Measurements from ENCODE around the gene CSTF1.

Gene CSTF1

DNA sequence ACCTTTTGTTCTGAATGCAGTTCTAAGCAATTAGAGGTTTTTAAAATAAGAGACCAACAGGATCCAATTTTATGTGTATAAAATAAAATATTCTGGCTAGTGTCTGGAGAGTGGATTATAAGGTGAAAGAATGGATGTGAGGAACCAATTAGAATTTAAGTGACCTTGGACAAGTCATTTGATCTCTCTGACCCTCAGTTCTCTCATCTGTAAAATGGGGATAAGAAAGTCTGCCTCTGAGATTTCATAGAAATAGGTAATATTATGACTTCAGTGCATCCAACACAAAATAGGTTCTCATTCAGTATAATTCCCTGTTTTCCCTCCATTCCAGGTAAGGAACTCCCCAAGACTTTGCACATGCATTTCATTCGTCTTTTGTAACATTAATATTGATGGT is 38.5 kb downstream of the CSTF1 start:
- DNase-seq: no peak

DNA sequence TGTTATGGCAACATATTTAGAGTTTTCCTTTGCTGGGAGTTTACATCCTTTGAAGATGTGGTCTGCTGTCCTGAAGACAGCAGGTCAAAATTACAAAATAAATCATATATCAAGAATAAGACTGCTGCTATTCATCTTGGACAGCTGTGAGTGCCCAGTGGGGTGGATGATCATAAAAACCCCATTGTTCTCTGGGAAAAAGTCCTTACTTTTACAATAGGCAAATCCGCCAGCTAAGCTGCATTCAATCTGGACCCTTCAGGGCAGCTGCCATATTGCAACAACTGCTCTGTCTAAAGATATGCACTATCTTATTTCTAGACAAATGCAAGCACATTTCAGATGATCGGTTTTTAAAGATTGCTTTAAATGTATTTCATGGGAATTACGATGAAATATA is 39.0 kb downstream of the CSTF1 start:
- DNase-seq: no peak

DNA sequence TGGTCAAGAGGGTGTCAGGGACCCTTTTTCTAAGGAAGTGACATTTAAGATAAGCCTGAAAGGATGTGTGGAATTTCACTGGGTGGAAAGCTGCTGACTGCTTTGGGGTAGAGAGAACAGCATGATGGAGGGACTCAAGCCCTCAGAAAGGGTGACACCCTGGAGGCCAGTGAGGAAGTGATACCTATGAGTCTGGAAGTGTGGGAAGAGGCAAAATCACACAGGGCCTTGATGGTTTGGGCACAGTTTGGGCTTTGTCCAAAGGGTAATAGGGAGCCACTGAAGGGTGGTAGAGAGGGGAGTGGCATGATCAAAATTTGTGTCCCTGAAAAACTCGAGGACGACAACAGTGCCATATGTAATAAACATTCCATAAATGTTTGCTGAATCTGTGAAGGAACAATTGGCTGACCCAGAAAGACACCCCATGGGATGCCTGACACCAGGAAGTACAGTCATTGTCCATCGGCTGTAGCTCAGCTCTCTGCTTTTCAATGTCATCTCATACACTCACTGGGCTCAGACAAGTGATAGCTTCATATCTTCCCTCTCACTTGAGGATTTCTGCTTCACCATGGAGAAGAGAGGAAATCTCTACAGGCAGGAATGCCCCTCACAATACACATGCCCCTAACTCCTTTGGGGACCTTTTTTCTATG is 40.9 kb downstream of the CSTF1 start:
- no peak for DNase-seq

DNA sequence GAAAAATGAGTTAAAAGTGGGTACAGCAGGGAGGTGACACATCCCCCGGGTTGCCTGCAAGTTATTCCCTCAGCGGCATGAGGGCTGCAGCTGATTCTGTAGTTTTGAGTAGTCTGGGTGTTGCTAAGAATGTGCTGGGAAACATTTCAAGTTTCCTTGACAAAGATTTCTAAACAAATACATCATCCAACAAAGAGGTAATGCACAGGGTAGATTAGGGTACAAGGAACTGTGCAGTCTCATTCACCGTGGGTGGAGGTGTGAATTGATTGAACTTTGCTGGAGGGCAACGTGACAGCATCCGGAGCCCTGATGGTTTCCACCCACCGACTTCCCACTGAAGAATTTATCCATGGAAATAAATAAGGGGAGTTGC is 41.4 kb downstream of the CSTF1 start:
- no peak for DNase-seq

DNA sequence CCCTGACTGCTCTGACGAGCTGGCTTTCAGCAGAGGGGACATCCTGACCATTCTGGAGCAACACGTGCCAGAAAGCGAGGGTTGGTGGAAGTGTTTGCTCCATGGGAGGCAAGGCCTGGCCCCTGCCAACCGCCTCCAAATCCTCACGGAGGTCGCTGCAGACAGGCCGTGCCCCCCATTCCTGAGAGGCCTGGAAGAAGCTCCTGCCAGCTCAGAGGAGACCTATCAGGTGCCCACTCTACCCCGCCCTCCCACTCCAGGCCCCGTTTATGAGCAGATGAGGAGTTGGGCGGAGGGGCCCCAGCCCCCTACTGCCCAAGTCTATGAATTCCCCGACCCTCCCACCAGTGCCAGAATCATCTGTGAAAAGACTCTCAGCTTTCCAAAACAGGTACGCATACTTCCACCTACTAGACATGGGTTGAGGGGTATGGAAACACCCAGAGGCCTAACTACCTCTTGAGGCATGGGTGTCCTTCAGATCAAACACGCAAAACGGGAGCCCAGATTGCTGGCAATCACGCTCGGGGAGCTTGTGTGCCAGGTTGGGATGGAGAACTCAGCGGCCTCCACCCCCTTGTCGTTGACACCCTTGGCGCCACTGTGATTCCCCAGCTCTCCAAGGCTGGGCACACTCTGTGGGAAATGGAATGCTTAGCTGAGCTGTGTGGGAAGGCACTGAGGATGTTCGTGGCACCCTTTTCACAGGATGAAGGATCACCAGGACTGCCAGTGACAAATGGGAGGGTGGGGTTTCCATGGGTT is 44.9 kb downstream of the CSTF1 start:
- no peak for DNase-seq

- DNase-seq: no peak
These were observed 45.8 kb downstream of the CSTF1 start for GRCh38 chr20:56438284-56438683.

DNA sequence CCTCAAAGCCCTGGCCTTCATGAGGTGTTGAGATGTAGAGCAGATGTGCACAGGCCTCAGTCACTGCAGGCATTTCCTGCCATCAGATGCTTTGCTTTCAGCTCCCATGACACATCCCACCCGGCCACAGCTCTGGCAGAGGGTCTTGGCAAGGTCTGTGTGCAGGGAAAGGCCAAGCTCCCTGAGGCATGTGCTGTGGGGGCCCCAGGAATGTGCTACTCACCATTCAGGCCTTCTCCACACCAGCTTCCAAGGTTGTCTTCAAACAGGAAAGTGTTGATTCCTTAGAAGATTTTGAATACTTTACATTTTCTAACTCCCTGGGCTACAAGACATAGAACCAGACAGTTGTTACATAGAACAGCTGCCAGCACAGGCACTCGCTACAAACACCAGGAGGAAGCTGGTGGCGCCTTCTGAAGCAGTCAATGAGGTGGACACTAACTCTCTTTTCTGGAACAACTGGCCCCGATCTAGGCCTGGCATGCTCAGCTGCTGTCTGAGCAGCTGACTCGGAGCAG is 47.4 kb downstream of the CSTF1 start:
- no peak for DNase-seq

DNA sequence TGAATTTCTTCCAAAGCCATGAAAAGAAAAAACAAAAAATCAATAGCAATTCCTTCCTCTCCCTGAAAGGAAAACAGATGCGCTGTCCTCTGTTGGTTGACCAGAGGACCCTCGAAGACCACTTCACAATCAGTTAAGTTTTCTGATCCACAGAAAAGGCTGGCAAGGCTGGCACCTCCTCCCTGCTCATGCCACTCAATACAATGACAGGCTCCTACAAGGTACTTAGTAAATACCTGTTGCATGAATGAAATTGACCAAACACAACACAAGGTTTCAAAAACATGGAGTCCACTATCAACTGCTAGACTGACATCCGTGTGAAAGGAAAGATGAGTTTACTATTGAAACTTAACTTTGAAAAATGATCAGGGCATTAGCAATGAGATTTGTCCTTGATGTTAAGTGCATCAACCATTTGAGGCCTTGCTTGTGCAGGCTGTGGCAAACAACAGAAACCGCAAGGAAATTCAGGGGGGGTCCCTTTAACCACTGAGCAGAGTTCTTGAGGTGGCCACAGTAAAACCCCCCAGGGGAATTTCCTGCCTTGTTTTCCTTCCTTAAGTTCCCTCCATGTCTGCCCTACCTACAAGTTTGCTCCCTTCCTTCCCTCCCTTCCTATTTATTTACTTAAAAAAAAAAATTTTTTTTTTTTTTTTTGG is 48.0 kb downstream of the CSTF1 start:
- no peak for DNase-seq

- no peak for DNase-seq
These were observed 50.2 kb downstream of the CSTF1 start for GRCh38 chr20:56442389-56443365.

- no peak for DNase-seq
These were observed 51.5 kb downstream of the CSTF1 start for GRCh38 chr20:56443654-56444540.

- DNase-seq: no peak
These were observed 52.7 kb downstream of the CSTF1 start for GRCh38 chr20:56445130-56445529.

DNA sequence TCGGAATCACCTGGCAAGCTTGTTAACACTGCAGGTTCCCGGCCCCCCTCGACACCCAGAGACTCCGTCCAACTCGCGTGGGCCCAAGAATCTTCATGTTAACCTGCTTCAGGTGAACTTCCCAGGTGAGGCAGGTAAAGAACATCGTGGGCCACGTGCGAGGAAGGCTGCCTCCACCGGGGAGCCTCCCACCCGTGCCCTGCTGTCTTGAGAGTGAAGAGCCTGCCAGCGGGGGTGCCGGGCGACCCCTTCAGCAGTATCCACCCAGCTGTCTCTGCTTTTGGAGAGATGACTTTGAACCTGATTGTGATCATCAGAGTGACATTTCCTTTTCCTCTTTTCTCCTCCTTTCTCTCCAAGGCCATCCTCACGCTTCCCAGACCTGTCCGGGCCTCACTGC is 53.1 kb downstream of the CSTF1 start:
- DNase-seq: no peak

GRCh38 chr20:56447227-56447626 is 54.8 kb downstream of the CSTF1 start:
- DNase-seq: no peak

GRCh38 chr20:56449459-56449858 is 57.0 kb downstream of the CSTF1 start:
- no peak for DNase-seq

DNA sequence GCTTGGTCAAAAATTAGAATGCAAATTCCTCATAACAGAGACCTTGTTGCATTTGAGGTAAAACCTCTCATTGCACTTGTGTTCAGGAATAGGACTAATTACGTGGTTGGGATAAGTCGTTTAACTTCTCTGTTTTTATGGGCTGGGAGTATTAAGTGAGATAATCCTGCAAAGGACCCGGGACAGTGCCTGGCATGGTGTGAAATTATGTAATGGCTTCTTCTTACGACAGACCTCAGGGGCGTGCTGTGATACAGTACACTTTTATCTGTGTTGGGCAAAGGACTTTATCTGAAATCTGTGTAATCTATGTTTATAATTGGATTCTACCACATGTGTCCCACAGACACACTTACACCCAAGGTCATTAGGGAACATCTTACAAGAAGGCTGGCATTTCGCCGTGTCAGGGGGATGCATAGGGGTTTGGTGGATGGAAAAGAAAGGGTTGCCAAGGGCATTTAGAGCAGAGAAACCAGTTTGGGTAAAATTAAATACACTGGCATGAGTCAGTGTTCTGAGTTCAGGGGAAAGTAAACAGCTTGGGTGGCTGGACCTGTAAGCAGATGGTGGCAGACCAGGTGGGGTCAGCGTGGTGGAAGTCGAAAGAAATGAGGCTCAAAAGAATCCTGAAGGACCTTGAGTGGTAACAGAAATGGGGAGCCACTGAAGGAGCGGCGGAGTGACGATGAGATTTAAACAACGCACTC is 58.8 kb downstream of the CSTF1 start:
- no peak for DNase-seq

- DNase-seq: no peak
These were observed 60.9 kb downstream of the CSTF1 start for GRCh38 chr20:56453352-56453751.

- DNase-seq: no peak
These were observed 62.3 kb downstream of the CSTF1 start for GRCh38 chr20:56454754-56455153.
